Right hindlimb (tissue), 1 donor: Measurements from ENCODE around the gene SPINT4.

Source experiments
- DNase-seq: peaks from one replicate; pipeline ENCODE4 v3.0.0-alpha.2; 2018

The SPINT4 gene

DNA sequence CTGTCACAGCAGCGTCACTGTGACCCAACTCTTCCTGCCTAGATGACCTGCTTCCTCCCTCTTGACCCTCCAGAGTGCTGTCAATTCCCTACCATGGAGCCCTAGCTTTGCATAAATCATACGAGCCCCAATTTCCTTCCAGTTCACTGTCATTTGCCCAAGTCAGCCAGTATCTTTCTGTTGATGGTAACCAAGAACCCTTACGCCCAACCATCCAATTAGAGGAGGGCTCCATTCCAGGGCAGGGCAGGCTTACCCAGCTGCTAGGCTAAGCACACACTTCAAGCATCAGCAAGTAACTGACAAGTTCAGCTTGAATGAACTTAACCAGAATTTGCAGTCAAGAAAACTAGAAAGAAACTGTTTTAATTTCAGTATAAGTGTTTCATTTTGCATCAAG, 43.8 kb downstream of the SPINT4 start:
- DNase-seq = no peak

DNA sequence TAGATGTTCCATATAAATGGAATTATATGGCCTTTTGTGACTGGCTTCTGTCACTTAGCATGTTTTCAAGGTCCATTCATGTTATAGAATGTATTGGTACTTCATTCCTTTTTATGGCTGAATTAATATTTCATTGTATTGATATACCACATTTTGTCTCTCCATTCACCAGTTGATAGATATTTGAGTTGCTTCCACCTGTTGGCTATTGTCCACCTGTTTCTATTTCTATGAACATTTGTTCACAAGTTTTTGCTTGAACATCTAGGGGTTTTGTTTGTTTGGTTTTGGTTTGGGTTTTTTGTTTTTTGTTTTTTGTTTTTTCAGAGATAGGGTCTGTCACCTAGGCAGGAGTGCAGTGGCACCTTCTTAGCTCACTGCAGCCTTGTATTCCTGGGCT, 46.3 kb downstream of the SPINT4 start:
- DNase-seq = no peak

DNA sequence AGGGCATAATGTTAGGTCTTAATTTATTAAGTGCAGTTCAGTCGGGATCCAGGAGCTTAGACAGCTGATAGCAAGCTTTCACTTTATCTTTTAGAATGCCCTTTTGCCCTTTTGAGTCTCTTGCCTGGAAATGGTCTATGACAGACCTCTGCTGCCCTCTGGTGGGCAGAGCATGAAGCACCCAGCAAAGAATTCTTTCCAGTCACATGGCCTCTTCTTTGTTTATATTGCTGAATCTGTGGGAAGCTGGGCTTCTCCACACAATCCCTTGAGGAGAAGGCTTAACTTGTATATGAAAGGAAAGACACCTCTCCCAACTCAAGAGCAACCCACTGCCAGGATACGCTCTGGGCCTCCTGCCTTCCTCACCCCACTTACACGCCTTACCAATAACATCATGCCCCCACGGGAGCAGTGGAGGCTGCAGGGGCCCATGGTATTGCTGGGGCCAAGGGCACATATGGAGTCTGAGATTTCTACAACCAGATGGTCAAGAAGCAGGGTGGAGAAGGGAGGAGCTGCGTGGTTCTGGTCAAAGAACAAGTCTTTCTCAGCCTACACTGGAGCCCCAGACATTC, 49.1 kb downstream of the SPINT4 start:
- DNase-seq = peak; percentile 85

DNA sequence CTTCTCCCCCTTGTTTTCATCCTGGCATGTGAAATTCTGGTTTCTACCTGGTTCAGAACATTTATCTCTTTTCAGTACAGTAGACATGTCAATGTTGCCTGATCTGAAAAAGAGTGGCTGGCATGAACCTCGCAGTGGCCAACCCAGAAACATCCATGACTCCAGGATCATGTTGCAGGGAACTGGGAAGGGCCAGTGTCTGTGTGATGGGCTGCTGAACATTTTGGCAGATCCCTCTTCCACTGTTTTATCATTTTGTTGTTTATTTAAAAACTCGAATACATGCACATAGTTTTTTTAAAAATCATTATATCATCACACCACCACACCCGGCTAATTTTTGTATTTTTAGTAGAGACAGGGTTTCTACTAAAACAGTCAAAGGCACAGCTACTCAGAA, 50.5 kb downstream of the SPINT4 start:
- DNase-seq = no peak

DNA sequence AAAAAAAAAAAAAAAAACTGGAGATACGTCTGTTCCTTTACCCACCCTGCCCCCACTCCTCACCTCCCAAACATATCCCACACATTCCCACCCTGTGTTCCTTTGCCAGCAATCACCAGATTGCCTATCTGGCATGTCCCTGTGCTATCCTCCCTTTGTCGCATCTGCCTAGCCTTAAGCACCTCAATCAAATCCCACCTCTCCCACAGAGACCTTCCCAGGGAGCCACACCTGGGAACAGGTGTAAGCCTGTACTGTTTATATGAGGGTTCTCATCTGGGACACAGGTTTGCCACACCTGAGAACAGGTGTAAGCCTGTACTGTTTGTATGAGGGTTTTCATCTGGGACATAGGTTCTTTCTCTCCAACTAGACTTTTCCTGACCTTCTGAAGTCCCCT, 52.8 kb downstream of the SPINT4 start:
- no peak for DNase-seq

DNA sequence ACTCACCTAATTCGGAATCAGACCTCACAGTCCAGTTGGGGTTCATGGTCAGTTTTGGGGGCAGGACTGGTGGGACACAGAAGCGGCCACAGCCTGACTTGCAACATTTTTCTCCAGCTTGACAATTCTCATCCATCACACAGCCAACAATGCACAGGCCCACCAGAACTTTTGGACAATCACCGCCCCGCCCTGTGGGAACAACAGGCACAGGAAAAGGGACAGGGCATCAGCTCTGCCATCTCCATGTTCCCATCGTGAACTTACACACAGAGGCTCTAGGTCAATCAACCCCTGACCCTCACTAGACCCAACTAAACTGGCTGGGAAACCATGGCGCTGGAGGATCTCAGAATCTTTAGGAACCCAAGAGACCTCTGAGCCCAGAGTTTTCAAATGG, 53.3 kb downstream of the SPINT4 start:
- DNase-seq = no peak
